ENCODE results near the gene SPECC1L.

DNA sequence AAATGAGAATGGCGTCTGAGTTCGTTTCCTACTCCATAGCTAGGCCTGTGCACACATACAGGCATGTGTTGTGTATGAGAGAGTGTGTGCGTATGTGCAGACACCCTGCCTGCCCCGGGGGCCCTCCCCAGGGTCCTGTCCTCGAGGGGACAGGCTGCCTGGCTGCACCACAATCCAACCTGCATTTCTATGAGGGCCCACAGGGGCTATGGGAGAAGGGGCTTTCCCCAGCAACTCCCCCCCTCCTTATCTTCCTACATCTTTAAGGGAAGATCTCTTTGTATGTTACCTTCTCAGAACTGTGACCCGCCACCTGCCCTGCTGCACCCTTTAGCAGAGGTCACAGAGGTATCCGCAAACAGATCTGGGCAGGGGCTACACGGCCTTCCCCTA lies 171.7 kb downstream of the SPECC1L start:
- TF ChIP-seq FOS (IDR thresholded peaks at IDR 0.05; ENCODE audit: borderline replicate concordance, extremely low read depth, insufficient read length) (no peak), TAF1 (IDR thresholded peaks at IDR 0.05; ENCODE audit: borderline replicate concordance, low read depth, low read length) (no peak)
- TF ChIP-seq, protein P1, sequence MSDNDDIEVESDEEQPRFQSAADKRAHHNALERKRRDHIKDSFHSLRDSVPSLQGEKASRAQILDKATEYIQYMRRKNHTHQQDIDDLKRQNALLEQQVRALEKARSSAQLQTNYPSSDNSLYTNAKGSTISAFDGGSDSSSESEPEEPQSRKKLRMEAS (IDR thresholded peaks at IDR 0.05; ENCODE audit: low read depth, low read length), result no peak
- TF ChIP-seq, protein P2, sequence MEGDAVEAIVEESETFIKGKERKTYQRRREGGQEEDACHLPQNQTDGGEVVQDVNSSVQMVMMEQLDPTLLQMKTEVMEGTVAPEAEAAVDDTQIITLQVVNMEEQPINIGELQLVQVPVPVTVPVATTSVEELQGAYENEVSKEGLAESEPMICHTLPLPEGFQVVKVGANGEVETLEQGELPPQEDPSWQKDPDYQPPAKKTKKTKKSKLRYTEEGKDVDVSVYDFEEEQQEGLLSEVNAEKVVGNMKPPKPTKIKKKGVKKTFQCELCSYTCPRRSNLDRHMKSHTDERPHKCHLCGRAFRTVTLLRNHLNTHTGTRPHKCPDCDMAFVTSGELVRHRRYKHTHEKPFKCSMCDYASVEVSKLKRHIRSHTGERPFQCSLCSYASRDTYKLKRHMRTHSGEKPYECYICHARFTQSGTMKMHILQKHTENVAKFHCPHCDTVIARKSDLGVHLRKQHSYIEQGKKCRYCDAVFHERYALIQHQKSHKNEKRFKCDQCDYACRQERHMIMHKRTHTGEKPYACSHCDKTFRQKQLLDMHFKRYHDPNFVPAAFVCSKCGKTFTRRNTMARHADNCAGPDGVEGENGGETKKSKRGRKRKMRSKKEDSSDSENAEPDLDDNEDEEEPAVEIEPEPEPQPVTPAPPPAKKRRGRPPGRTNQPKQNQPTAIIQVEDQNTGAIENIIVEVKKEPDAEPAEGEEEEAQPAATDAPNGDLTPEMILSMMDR (IDR thresholded peaks at IDR 0.05 in 2 of 3, conservative IDR thresholded peaks at IDR 0.05 in 1 of 3; ENCODE audit: control insufficient read depth in 2 of 3, extremely low read depth in 1 of 3, insufficient read depth in 1 of 3, low read depth in 3 of 3, low read length in 3 of 3), result no peak
